GM18517 (cell line): ENCODE measurements around the gene CARD18.

Source experiments
- ATAC-seq: cut with Tn5 transposase; IDR thresholded peaks from one replicate; pipeline ENCODE4 v1.9.1; 2021; ENCODE audit warnings: mild to moderate bottlenecking, moderate library complexity; ENCODE audit not compliant: unreplicated experiment

The CARD18 gene, protein sequence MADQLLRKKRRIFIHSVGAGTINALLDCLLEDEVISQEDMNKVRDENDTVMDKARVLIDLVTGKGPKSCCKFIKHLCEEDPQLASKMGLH

DNA sequence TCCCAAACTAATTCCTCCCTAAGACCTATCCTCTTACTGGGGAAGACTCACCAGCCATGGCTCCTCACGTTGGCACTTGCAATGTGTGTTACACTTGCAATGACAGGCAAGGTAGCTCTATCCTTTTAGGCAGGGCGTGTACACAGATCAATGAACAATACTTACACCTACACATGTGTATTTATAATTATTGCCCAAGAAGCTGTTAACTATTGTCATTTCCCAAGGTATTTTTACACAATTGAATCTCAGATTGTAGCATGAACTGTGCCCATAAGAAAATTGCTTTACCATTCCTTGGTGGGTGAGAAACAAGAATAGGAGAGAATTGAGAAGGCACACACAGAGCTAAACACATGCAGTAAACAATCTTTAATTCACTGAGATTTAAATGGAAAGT is at the start of gene CARD18:
TSS of gene CARD18 (minus strand) at position 101 of the 400 bp plus-strand sequence. CDS start at position 58, 43 bp downstream.
- no peak for ATAC-seq

DNA sequence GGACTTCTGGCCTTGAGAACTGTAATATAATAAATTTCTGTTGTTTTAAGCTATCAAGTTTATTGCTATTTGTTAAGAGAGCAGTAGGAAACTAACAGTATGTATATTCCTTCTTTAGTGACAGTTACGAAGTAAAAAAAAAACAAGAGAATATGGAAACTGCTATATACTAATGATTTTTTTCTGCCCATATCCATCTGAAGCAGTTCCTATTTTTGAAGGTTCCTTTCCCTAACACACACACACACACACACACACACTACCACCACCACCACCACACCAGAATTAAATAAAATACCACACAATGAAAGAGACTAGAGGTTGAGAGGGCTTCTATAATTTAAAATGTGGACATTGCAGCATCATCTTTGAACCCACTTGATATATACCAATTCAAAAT is 44.4 kb upstream of the CARD18 start:
- ATAC-seq: no peak

DNA sequence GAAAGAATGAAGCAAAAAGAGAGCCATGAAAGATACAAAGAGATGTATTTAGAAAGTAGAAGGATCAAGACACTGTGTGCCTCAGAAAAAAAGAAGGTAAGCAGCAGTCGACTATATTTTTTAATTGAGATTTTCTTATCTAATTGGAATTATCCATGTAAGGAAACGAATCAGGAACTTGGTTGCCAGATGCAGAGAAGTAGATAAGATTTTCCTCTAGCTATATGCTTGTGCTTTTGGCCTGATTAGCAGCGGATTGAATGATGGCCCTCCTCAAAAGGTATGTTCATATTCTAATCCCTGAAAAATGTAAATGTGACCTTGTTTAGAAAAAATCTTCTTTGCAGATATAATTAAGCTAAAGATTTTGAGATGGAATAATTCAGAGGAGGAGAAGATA is 43.9 kb upstream of the CARD18 start:
- no peak for ATAC-seq

DNA sequence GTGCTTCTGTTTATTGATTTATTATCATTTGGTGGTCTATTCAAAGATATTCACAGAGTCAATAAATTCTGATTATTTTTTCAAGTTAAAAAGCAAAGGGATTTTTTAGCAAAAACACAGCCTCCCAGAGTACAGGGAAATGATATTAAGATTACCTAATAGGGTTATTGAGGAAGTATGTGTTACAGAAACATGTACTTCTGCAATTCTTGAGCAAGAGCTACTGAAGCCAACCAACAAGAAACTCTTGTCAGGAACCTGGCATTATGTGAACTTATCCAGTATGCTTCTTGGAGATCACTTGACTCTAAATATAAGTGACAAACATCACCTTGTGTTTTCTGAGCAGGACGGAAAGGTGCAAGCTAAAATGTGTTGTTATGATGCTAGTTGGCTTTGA is 42.0 kb upstream of the CARD18 start:
- no peak for ATAC-seq

DNA sequence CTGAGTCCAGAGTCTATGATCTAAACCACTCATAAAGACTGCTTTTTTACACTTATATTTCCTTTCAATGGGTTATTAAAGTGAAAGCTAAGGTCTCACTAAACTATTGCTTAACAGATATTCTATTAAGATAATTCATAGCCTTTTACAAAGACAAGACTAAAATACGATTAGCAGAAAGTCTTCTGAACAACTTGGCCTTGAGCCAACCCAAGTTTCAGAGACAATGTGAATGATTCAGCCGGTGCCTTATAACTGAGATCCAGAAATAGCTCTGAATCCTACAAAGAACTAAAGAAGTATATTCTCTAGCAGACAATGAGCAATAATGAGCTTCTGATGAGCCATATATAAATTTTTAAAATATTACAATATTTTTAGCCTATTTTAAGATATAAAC is 41.5 kb upstream of the CARD18 start:
- no peak for ATAC-seq

DNA sequence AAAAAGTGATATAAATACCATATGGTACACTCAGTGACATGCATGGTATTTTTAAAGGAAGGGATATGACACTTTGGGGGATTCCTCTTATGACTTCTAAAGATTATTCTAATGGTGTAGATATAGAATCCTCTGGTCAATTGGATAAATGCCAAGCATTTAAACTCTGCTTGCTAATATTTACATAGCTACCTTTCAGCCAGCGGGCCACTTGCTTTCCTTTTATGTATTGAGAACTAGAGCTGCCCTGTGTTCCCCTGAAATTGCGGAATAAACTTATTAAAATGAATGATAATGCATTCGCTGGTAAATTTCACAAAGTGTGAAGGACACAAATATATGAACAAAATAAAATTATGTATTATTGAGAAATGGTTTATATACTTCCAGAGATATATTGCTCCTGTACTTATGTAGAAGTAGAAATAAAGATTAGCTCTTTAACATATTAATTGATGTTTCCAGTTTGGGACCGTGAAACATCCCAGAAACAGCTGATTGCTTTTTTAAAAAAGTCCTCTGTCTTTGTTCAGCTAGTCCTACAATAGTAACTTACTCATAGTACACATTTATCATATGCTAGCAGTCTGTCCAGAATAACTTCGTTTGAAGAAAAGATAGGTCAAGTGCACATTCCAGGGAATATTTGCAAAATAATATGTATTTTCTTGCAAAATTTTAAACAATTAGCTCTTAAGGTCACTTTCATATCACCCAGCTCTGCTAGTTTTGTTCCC is 40.1 kb upstream of the CARD18 start:
- no peak for ATAC-seq

DNA sequence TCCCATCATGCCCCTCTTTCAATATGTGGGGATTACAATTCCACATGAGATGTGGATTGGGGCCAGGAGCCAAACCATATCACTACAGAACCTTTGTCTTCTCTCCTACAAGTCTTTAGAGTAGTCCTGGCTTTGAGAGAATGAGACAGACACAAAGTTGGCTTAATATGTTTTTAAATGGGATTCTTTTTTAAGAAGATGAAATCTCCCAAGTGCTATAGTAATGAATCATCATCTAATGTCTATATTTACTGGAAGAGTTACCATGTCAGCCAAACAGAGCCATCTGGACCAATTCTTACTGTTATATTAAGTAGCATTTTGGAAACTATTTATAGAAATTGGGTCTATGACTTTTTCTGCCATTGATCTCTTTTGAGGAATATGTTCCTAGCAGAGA is 38.1 kb upstream of the CARD18 start:
- no peak for ATAC-seq

DNA sequence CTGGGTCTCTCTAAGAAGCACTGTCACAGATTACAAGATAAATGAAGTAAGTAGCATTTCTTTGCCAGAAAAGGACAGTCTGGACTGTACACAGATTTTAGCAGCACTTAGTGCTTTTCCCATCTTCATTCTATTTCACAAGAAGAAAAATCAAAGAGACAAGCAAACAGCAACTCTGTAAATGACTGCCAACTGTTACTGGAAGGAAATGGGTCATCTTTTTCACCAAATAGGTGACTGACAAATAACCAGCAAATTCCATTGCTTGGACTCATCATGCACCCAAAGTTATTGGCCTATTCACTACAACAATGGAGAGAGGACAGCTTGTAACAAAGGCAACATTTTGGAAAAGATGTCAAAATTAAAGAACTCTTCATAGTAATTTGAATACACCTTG is 28.9 kb upstream of the CARD18 start:
- no peak for ATAC-seq

DNA sequence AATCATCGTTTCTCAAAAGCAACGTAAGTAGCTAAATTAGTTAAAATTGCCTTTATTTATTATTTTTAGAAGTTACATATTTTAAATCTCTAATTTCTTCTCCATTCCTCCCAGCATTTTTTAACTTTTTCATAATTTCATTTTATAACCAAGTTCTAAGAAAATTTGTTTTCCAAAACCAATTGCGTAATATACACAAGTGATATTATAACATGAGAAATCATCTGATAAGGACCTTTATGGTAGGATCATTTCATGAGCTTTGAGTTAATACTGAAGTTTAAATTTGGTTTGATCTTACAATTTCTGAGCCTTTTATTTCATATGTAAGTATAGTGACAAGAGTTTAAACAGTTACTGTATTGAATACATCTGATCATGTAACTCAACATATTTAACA is 27.7 kb upstream of the CARD18 start:
- ATAC-seq: no peak

DNA sequence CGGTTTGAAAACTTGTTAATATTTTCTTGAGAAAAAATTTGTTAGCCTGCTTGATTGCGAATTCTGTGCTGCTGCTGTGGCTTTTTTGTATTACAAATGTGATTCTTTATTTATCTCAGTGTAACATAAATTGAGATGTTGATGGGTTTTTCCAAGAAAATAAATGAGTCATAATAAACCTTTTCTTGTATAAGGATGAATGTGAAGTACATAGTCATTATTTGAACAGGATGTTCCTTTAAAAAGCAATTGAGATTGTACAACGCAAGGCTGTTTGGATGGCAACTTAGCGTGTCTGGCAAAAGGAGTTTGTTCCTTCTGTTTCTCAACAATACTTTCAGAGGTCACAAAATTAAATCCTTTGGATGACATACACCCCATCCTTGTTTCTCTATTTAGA is 24.6 kb upstream of the CARD18 start:
- no peak for ATAC-seq

DNA sequence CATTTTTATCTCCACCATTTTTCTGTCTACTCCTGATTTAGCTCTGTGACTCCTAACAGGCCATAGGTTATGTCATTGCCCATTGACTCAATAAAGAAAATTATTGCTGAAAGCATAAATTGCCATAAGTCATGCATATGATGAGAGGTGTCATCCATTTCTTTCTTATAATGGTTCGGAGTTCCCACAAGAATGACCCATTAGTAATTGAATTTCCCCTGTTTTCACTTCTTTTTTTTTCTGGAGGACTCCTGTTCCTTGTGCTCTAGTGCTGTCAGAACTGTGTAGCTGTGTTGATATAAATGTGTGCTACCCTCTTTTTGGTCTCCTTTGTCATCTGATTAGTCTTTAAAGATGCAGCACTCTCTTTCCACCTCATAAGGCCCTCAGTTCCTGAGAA is 22.9 kb upstream of the CARD18 start:
- ATAC-seq: no peak

DNA sequence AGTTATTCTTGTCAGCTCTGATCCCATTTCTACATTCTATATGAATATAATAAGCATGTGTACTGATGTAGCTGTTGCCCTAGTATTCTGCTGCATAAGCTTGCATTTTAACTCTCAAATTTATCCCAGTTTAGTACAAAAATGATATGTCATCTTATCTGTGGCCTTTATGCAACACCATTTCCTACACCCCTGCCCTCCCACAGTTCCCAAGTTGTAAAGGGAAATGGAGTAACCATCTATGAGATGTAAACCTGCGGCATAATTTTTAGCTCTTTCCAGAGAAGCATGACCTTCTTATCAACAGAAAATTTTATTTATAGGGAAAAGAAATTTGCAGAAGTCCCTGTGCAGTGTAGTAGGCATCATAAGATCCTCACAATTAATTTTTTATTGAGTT is 18.9 kb upstream of the CARD18 start:
- ATAC-seq: no peak

DNA sequence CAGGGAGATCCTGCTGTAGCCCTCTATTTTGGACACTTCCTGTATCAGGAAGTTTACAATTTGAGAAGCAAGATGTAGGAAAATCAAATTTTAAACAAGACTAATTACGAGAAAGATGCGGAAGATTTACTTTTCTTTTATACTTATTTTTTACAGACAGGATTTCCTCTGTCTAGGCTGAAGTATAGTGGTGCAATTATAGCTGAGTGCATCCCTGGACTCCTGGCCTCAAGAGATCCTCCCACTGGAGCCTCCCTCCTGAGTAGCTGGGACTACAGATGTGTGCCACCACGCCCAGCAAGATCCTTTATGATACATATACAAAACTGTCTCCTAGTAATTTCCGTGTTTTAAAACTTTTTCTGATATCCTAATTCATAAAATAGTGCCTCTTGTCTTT is 17.2 kb upstream of the CARD18 start:
- no peak for ATAC-seq

DNA sequence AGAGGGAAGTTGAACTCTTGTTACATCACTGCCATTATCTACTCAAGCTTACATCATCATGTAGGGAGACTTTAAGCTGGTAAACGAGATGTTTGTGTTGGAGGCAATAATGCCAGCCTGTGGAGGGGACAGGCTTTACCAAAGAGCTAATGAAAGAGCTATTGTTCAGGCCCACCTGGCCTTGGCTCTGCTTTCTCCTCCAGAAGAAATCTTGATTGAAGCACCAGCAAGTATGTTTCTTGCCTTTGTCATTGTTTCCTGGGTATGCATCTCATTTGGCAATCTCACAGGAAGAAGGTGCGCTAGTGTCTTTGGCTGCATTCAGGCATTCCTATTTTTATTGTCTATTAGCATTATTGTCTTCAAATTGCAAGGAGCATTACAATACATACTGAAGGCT is 16.7 kb upstream of the CARD18 start:
- no peak for ATAC-seq

DNA sequence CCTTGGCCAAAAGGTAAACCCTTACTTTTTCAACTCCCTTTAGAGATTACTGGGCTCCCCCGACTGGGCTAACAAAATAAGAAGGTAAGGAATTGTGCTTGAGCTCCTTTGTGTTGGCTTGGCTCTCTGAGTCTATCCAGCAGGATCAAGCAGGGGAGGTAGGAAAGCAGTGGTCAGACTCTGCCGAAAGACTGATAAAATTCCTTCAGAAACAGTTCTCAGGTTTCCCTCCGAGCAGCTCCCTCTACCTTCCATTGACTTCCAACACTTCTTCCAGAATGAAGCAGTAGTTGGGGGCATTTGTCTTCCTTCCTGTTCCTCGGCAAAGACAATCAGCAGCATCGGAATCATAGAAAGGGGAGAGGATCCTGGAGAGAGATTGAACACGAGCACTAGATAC is 16.1 kb upstream of the CARD18 start:
- no peak for ATAC-seq

DNA sequence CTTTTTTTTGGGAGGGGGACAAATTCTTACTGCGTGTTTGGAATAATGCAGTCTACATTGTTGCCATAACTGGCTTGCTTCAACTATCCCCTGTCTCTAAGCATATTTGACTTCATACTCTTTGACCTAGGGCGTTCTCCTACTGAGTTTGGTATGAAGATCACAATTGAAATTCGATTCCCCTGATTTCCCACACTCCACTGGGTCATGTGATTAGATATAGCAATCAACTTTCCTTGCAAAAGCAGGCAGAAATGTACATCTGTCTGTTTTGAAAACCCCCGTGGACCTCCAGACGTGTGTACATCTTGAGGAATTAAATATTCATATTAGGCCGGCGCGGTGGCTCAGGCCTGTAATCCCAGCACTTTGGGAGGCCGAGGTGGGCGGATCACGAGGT is 13.8 kb upstream of the CARD18 start:
- no peak for ATAC-seq

DNA sequence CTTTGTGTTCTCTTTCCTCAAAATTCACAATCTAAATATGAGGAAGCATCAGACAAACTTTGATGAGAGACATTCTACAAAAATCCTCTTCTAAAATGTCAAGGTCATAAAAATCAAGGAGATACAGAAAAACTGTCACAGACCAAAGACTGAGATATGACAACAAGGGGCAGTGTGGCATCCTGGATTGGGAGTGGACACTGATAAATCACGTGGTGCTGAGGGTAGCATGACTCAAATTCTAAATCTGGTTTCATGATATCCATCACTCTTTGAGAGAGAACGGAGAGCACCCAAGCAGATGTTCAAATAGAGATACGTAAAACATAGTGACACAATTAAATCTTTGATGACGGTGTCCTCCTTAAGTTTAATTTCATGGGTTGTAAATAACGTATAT is 13.0 kb upstream of the CARD18 start:
- no peak for ATAC-seq

DNA sequence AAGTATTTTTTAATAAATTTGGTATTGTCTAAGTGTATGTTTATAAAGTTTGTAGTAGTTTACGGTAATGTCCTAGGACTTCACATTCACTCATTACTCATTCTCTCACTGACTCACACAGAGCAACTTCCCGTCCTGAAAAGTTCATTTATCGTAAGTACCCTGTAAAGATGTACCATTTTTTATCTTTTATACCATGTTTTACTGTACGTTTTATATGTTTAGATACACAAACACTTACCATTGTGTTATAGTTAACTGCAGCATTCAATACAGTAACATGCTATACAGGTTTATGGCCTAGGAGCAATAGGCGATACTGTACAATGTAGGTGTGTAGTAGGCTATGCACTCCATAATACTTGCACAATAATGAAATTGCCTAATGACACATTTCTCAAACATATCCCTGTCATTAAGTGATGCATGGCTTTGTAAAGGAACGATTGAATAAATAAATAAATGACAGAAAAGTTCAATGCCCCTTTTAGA is 12.5 kb upstream of the CARD18 start:
- ATAC-seq: no peak

DNA sequence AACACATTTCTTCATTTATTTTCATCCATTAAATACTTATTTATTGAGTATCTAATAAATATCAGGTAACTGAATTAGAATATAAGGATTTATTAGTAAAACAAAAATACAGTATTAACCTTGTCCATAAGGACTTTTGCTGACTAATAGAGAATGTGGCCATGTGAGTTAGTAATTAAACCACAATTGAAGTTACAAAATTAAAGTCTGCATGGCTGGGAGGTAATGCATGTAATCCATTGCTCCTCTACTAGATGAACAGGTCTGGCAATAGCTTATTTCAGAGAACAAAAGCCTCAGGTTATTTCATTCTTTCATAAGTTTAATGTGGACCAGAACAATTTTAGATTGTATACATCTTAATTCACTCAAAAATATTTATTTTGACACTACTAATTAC is 9.9 kb upstream of the CARD18 start:
- no peak for ATAC-seq

DNA sequence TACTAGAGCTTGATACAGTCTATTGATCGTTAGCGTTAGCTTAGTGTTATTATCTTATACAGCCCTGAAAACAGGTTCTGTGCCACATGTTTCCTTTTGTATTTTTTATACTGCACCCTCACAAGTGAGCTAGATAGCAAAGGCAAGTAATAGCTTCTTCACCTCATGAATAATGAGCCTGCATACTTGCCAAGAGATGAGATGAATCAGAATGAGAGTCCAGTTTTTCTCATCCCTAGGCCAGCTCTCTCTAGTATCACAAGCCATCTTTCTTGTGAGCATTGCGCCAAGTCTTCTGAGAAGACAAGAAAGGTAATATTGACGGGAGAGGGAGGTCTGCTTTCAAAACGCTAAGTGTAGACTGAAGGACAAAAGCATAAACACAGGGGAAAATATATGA is 8.7 kb upstream of the CARD18 start:
- no peak for ATAC-seq

DNA sequence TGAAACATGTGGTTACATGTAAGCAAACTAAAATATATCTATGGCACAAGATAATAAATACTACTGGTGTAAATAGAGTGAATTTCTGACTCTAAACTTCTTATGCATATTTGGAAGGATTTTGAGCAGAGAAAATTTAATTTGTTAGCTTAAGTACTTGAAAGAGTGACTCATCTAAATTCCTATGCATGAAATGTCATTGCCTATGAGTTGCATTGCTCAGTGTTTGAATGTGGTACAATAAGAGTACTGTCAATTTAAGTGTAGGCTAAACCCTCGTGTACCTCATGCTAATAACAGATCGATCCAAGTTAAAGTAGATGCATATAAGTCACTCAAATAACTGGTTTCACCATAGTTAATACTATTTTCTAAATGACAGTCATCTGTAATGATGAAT is 5.3 kb upstream of the CARD18 start:
- no peak for ATAC-seq

DNA sequence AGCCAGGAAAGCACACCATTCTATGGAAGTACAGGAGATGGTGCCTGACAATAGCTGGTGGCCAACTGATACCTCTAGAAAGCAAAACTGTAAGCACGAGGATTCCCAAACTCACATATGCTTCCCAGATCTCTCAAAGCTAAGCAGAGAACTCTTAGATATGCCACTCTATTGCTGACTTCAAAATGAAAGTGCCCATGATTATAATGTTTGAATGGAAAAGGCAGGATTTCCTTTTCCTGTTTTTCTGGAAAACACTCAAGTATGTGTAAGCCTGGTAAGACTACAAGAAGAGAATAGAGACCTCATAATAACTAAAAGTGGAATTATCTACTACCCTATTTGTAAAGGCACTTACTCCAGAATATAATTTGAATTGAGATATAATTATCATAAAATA is 2.6 kb upstream of the CARD18 start:
- no peak for ATAC-seq

DNA sequence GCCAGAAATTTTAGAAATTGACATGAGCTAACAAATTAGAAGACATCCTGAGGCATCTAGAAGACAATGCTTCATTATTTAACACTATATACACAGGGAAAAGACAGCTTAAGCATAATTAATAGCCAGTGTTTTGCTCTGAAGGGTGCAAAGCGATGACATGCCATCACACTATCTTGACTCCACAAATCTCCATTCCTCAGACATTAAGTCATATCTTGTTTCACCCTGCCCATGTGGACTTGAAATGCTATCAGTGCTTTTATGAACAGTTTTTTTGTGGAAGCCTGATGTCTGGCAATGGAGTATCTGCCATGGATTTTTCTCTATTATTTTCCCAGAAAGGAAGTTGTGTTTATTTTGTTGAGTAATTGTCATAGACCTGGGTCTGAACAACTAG is 2.3 kb downstream of the CARD18 start:
- ATAC-seq: no peak
